ENCODE data around the gene MBD4. TPM values are rescaled to one million over a fixed set of nuclear protein-coding genes. Genes with fewer than 3 reads are reported as not detected.

The MBD4 gene
- total RNA-seq, 1 donor from 2014 or later, result 22.8 TPM

GRCh38 chr3:129476586-129476985 is 36.8 kb upstream of the MBD4 start:
- DNase-seq (ENCODE audit: low read depth), result no peak
- Histone ChIP-seq H3K4me2 (ENCODE audit: low read length) (no peak overlapping the region), H3K36me3 (ENCODE audit: insufficient read depth, low read length) (peaks cover 11% of the 10 kb centered on the region), H3K4me1 (ENCODE audit: insufficient read depth, low read length) (peaks cover 15% of the 10 kb centered on the region), H2AFZ (ENCODE audit: low read depth, low read length) (no peak overlapping the region), H3K27ac (ENCODE audit: low read depth, low read length) (no peak overlapping the region), H3K79me2 (ENCODE audit: insufficient read depth, low read length) (no peaks in the 10 kb centered on the region), H3K4me3 (ENCODE audit: insufficient read depth, low read depth, low read length) (no peak overlapping the region), H3K9ac (ENCODE audit: low read length) (no peak overlapping the region), H4K20me1 (ENCODE audit: insufficient read depth, low read length) (no peaks in the 10 kb centered on the region), H3K27me3 (ENCODE audit: insufficient read depth, low read length) (no peaks in the 10 kb centered on the region), H3K9me3 (ENCODE audit: insufficient read depth, low read depth, low read length) (no peaks in the 10 kb centered on the region)
- Mint-ChIP-seq H3K4me1 (ENCODE audit: low read depth, unreplicated experiment) (peaks cover 10% of the 10 kb centered on the region), H3K36me3 (ENCODE audit: low read depth, unreplicated experiment) (peaks cover 19% of the 10 kb centered on the region), H3K27ac (ENCODE audit: unreplicated experiment) (no peak overlapping the region), H3K9me3 (ENCODE audit: unreplicated experiment) (no peaks in the 10 kb centered on the region), H3K27me3 (ENCODE audit: low read depth, unreplicated experiment) (no peaks in the 10 kb centered on the region), H3K4me3 (ENCODE audit: unreplicated experiment) (no peak overlapping the region)
- TF ChIP-seq CTCF (IDR thresholded peaks at IDR 0.05; ENCODE audit: insufficient read depth, low read depth, low read length) (no peak), EZH2 (IDR thresholded peaks at IDR 0.05; ENCODE audit: insufficient read depth, low read length) (no peak)
- FAIRE-seq, result no peak

- Histone ChIP-seq H3K27ac (ENCODE audit: low read depth, low read length) (no peak overlapping the region), H3K36me3 (ENCODE audit: insufficient read depth, low read length) (peaks cover 16% of the 10 kb centered on the region), H4K20me1 (ENCODE audit: insufficient read depth, low read length) (no peaks in the 10 kb centered on the region), H3K4me2 (ENCODE audit: low read length) (no peak overlapping the region), H3K9me3 (ENCODE audit: insufficient read depth, low read depth, low read length) (no peaks in the 10 kb centered on the region), H2AFZ (ENCODE audit: low read depth, low read length) (no peak overlapping the region), H3K27me3 (ENCODE audit: insufficient read depth, low read length) (no peaks in the 10 kb centered on the region), H3K9ac (ENCODE audit: low read length) (no peak overlapping the region), H3K4me1 (ENCODE audit: insufficient read depth, low read length) (peaks cover 8% of the 10 kb centered on the region), H3K4me3 (ENCODE audit: insufficient read depth, low read depth, low read length) (no peak overlapping the region), H3K79me2 (ENCODE audit: insufficient read depth, low read length) (no peaks in the 10 kb centered on the region)
- peaks cover 19% of the 10 kb centered on the region for H3K36me3 Mint-ChIP-seq (ENCODE audit: low read depth, unreplicated experiment)
- FAIRE-seq, result no peak
- DNase-seq (ENCODE audit: low read depth), result no peak
- no peaks in the 10 kb centered on the region for H3K9me3 Mint-ChIP-seq (ENCODE audit: unreplicated experiment)
- no peak for TF ChIP-seq CTCF (IDR thresholded peaks at IDR 0.05; ENCODE audit: insufficient read depth, low read depth, low read length)
- no peak for TF ChIP-seq EZH2 (IDR thresholded peaks at IDR 0.05; ENCODE audit: insufficient read depth, low read length)
- no peak overlapping the region for H3K27ac Mint-ChIP-seq (ENCODE audit: unreplicated experiment)
- peaks cover 4% of the 10 kb centered on the region for H3K4me1 Mint-ChIP-seq (ENCODE audit: low read depth, unreplicated experiment)
- no peak overlapping the region for H3K4me3 Mint-ChIP-seq (ENCODE audit: unreplicated experiment)
- no peaks in the 10 kb centered on the region for H3K27me3 Mint-ChIP-seq (ENCODE audit: low read depth, unreplicated experiment)
Observed at GRCh38 chr3:129475863-129476262, 36.1 kb upstream of the MBD4 start.

- Histone ChIP-seq H3K9me3 (ENCODE audit: insufficient read depth, low read depth, low read length) (no peaks in the 10 kb centered on the region), H3K36me3 (ENCODE audit: insufficient read depth, low read length) (peaks cover 14% of the 10 kb centered on the region), H3K4me3 (ENCODE audit: insufficient read depth, low read depth, low read length) (no peak overlapping the region), H3K9ac (ENCODE audit: low read length) (no peak overlapping the region), H4K20me1 (ENCODE audit: insufficient read depth, low read length) (no peaks in the 10 kb centered on the region), H3K4me2 (ENCODE audit: low read length) (no peak overlapping the region), H3K27ac (ENCODE audit: low read depth, low read length) (no peak overlapping the region), H3K27me3 (ENCODE audit: insufficient read depth, low read length) (no peaks in the 10 kb centered on the region), H2AFZ (ENCODE audit: low read depth, low read length) (no peak overlapping the region), H3K79me2 (ENCODE audit: insufficient read depth, low read length) (no peaks in the 10 kb centered on the region), H3K4me1 (ENCODE audit: insufficient read depth, low read length) (peaks cover 7% of the 10 kb centered on the region)
- FAIRE-seq (no peak), DNase-seq (ENCODE audit: low read depth) (peak; percentile 30)
- no peak for TF ChIP-seq CTCF (IDR thresholded peaks at IDR 0.05; ENCODE audit: insufficient read depth, low read depth, low read length)
- TF ChIP-seq EZH2 (IDR thresholded peaks at IDR 0.05; ENCODE audit: insufficient read depth, low read length), result no peak
- peaks cover 4% of the 10 kb centered on the region for H3K4me1 Mint-ChIP-seq (ENCODE audit: low read depth, unreplicated experiment)
- H3K27ac Mint-ChIP-seq (ENCODE audit: unreplicated experiment), result no peak overlapping the region
- H3K9me3 Mint-ChIP-seq (ENCODE audit: unreplicated experiment), result no peaks in the 10 kb centered on the region
- H3K36me3 Mint-ChIP-seq (ENCODE audit: low read depth, unreplicated experiment), result peaks cover 19% of the 10 kb centered on the region
- no peak overlapping the region for H3K4me3 Mint-ChIP-seq (ENCODE audit: unreplicated experiment)
- no peaks in the 10 kb centered on the region for H3K27me3 Mint-ChIP-seq (ENCODE audit: low read depth, unreplicated experiment)
Observed at GRCh38 chr3:129474984-129475804, 35.4 kb upstream of the MBD4 start.

Data from astrocyte (in vitro differentiated cells and primary cell).